ENCODE results near the gene HIGD1A.

DNA sequence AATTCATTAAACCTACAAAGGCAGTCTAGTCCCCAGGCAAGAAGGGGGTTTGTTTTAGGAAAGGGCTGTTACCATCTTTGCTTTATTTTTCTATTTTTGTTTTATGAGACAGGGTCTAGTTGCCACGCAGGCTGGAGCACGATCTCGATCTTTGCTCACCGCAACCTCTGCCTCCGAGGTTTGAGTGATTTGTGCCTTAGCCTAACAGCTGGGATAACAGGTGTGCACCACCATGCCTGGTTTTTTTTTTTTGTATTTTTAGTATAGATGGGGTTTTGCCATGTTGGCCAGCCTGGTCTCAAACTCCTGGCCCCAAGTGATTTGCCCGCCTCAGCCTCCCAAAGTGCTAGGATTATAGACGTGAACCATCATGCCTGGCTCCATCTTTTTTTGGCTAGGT lies 4.9 kb downstream of the HIGD1A start:
- TF ChIP-seq, protein P1, sequence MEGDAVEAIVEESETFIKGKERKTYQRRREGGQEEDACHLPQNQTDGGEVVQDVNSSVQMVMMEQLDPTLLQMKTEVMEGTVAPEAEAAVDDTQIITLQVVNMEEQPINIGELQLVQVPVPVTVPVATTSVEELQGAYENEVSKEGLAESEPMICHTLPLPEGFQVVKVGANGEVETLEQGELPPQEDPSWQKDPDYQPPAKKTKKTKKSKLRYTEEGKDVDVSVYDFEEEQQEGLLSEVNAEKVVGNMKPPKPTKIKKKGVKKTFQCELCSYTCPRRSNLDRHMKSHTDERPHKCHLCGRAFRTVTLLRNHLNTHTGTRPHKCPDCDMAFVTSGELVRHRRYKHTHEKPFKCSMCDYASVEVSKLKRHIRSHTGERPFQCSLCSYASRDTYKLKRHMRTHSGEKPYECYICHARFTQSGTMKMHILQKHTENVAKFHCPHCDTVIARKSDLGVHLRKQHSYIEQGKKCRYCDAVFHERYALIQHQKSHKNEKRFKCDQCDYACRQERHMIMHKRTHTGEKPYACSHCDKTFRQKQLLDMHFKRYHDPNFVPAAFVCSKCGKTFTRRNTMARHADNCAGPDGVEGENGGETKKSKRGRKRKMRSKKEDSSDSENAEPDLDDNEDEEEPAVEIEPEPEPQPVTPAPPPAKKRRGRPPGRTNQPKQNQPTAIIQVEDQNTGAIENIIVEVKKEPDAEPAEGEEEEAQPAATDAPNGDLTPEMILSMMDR (conservative IDR thresholded peaks at IDR 0.05): no peak
- TF ChIP-seq ZFX (IDR thresholded peaks at IDR 0.05): no peak

All from C4-2B (cell line).